ENCODE data around the gene BRD8. TPM values are rescaled to one million over a fixed set of nuclear protein-coding genes. Genes with fewer than 3 reads are reported as not detected.
A peak's percentile ranks its signal among the peaks of the same experiment; 100 is the strongest.

BRD8 gene
- polyA plus RNA-seq, 1 of the 3 experiments (the other 2 are of a cell fraction): 46.2 TPM

DNA sequence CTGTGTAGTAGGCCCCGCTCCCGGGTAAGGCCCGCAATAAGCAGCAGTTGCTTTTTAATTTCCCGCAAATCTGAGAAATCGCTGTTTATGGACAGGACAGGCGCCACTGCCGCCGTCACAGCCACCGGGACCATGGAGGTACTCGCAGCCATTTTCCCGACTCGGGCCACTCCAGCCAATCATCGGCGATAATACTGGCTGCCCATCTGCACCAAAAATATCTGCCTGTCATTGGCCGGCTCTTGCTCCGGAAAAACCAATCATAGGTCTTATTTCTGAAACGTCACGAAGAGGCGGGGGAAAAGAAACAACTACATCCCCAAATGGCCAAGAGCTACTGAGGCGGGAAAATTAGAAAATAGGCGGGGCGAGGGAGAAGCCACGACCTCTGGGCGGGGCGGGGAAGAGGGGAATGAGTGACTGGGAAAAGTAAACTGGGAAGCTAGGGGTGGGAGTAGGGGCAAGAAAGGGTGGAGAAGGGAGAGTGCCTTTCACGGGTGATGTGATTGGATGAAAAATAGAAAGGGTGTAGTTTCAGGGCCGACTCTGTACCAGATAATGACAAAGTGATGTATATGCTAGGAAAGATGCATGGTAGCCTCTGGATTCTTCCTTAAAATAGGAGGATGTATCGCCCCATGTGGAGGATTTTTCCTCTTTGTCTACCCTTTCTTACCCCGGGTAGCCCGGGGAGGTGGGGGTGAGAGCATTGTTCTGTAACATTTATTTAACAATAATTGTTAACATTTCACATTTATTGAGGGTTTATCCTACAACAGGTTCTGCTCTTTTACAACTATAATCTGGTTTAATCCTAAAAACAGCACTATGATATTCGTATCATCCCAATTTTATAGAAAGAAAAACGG is 35.0 kb upstream of the BRD8 start, which contains the start of gene CDC23 (continued):
- TF ChIP-seq, protein P1, sequence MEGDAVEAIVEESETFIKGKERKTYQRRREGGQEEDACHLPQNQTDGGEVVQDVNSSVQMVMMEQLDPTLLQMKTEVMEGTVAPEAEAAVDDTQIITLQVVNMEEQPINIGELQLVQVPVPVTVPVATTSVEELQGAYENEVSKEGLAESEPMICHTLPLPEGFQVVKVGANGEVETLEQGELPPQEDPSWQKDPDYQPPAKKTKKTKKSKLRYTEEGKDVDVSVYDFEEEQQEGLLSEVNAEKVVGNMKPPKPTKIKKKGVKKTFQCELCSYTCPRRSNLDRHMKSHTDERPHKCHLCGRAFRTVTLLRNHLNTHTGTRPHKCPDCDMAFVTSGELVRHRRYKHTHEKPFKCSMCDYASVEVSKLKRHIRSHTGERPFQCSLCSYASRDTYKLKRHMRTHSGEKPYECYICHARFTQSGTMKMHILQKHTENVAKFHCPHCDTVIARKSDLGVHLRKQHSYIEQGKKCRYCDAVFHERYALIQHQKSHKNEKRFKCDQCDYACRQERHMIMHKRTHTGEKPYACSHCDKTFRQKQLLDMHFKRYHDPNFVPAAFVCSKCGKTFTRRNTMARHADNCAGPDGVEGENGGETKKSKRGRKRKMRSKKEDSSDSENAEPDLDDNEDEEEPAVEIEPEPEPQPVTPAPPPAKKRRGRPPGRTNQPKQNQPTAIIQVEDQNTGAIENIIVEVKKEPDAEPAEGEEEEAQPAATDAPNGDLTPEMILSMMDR (IDR thresholded peaks at IDR 0.05): no peak
- TF ChIP-seq CHD2 (IDR thresholded peaks at IDR 0.05; ENCODE audit: low read length, partially characterized antibody) (peak; percentile 88), RFX5 (IDR thresholded peaks at IDR 0.05; ENCODE audit: low read length) (peak; percentile 87), SIN3A (IDR thresholded peaks at IDR 0.05; ENCODE audit: borderline replicate concordance, low read depth, low read length) (no peak), FOXJ3 (CRISPR knock-in tag; IDR thresholded peaks at IDR 0.05) (no peak), RXRA (IDR thresholded peaks at IDR 0.05; ENCODE audit: borderline replicate concordance, low read depth) (no peak), EZH2phosphoT487 (IDR thresholded peaks at IDR 0.05; ENCODE audit: borderline replicate concordance, low read depth) (no peak), RAD21 (IDR thresholded peaks at IDR 0.05; ENCODE audit: low read length) (no peak), FOSL2 (IDR thresholded peaks at IDR 0.05; ENCODE audit: borderline replicate concordance, low read depth) (no peak), TEAD4 (IDR thresholded peaks at IDR 0.05; ENCODE audit: borderline replicate concordance, insufficient read depth) (no peak), RCOR1 (IDR thresholded peaks at IDR 0.05; ENCODE audit: low read length) (no peak; the same call in 1 of the 2 replicates), YY1 (IDR thresholded peaks at IDR 0.05; ENCODE audit: low read depth) (peak; percentile 97), TAF1 (IDR thresholded peaks at IDR 0.05; ENCODE audit: borderline replicate concordance, low read depth, low read length) (peak; percentile 83), JUND (IDR thresholded peaks at IDR 0.05) (no peak)
- TF ChIP-seq, protein P2, sequence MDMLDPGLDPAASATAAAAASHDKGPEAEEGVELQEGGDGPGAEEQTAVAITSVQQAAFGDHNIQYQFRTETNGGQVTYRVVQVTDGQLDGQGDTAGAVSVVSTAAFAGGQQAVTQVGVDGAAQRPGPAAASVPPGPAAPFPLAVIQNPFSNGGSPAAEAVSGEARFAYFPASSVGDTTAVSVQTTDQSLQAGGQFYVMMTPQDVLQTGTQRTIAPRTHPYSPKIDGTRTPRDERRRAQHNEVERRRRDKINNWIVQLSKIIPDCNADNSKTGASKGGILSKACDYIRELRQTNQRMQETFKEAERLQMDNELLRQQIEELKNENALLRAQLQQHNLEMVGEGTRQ (IDR thresholded peaks at IDR 0.05; ENCODE audit: borderline replicate concordance, low read depth, low read length): no peak
- TF ChIP-seq, protein P3, sequence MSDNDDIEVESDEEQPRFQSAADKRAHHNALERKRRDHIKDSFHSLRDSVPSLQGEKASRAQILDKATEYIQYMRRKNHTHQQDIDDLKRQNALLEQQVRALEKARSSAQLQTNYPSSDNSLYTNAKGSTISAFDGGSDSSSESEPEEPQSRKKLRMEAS (IDR thresholded peaks at IDR 0.05; ENCODE audit: low read depth): peak; percentile 44; the same call in 1 of the 2 replicates
- TF ChIP-seq, protein P4, sequence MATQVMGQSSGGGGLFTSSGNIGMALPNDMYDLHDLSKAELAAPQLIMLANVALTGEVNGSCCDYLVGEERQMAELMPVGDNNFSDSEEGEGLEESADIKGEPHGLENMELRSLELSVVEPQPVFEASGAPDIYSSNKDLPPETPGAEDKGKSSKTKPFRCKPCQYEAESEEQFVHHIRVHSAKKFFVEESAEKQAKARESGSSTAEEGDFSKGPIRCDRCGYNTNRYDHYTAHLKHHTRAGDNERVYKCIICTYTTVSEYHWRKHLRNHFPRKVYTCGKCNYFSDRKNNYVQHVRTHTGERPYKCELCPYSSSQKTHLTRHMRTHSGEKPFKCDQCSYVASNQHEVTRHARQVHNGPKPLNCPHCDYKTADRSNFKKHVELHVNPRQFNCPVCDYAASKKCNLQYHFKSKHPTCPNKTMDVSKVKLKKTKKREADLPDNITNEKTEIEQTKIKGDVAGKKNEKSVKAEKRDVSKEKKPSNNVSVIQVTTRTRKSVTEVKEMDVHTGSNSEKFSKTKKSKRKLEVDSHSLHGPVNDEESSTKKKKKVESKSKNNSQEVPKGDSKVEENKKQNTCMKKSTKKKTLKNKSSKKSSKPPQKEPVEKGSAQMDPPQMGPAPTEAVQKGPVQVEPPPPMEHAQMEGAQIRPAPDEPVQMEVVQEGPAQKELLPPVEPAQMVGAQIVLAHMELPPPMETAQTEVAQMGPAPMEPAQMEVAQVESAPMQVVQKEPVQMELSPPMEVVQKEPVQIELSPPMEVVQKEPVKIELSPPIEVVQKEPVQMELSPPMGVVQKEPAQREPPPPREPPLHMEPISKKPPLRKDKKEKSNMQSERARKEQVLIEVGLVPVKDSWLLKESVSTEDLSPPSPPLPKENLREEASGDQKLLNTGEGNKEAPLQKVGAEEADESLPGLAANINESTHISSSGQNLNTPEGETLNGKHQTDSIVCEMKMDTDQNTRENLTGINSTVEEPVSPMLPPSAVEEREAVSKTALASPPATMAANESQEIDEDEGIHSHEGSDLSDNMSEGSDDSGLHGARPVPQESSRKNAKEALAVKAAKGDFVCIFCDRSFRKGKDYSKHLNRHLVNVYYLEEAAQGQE (IDR thresholded peaks at IDR 0.05; ENCODE audit: low read depth, low read length): no peak
